ENCODE data around the gene SNRNP70. TPM values are rescaled to one million over a fixed set of nuclear protein-coding genes. Genes with fewer than 3 reads are reported as not detected.

Gene SNRNP70
- total RNA-seq, 1 experiment from 2014 or later, result 259 TPM

DNA sequence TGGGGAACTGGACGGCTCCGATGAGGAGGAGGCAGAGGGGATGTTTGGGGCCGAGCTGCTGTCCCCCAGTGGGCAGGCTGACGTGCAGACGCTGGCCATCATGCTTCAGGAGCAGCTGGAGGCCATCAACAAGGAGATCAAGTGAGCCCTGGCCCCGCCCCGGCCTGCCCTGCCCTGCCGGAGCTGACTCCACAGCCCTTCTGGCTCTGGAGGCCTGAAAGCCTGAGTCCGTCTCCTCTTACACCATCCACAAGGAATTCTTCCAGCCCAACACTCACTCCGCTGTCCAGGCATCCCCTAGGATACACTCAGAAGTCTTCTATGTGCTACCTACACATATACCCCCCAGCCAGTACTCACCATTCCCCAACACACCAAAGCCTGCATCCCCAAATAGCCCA, 51.5 kb downstream of the SNRNP70 start:
- Mint-ChIP-seq H3K27me3 (ENCODE audit: insufficient read depth, unreplicated experiment) (no peaks in the 10 kb centered on the region), H3K4me1 (ENCODE audit: low read depth, unreplicated experiment) (no peaks in the 10 kb centered on the region), H3K36me3 (ENCODE audit: insufficient read depth, unreplicated experiment) (peaks cover 21% of the 10 kb centered on the region), H3K27ac (ENCODE audit: unreplicated experiment) (no peak overlapping the region), H3K9me3 (ENCODE audit: unreplicated experiment) (no peaks in the 10 kb centered on the region), H3K4me3 (ENCODE audit: unreplicated experiment) (no peak overlapping the region)
- no peaks in the 10 kb centered on the region for H3K4me1 ChIP-seq
- TF ChIP-seq, protein P1, sequence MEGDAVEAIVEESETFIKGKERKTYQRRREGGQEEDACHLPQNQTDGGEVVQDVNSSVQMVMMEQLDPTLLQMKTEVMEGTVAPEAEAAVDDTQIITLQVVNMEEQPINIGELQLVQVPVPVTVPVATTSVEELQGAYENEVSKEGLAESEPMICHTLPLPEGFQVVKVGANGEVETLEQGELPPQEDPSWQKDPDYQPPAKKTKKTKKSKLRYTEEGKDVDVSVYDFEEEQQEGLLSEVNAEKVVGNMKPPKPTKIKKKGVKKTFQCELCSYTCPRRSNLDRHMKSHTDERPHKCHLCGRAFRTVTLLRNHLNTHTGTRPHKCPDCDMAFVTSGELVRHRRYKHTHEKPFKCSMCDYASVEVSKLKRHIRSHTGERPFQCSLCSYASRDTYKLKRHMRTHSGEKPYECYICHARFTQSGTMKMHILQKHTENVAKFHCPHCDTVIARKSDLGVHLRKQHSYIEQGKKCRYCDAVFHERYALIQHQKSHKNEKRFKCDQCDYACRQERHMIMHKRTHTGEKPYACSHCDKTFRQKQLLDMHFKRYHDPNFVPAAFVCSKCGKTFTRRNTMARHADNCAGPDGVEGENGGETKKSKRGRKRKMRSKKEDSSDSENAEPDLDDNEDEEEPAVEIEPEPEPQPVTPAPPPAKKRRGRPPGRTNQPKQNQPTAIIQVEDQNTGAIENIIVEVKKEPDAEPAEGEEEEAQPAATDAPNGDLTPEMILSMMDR (IDR thresholded peaks at IDR 0.05; ENCODE audit: insufficient read depth in 1 of 2, low read depth in 1 of 2, low read length in 1 of 2, severe bottlenecking in 1 of 2, unreplicated experiment in 1 of 2), result no peak
- ChIA-PET CTCF (interaction anchor here (1.4 kb wide), 1 partner anchor 23 kb away, joined by 3 read pairs; no protein-coding TSS in a partner anchor), POLR2A (no interaction called here)
- intact Hi-C loops (cut with micrococcal nuclease; ENCODE audit: unreplicated experiment), result no loop called here
- BruUV-seq (replicated peaks), result no TSS peak
- H3K27me3 ChIP-seq (replicated peaks; ENCODE audit: control insufficient read depth, insufficient read depth, low read length), result no peaks in the 10 kb centered on the region
- DNase-seq, result no peak
- no peaks in the 10 kb centered on the region; the same call in 1 of the 2 replicates for H3K36me3 ChIP-seq (ENCODE audit: control insufficient read depth, insufficient read depth, low read length)
- H3K4me3 ChIP-seq (ENCODE audit: low read depth, low read length), result no peak overlapping the region
- H3K9me3 ChIP-seq, result 0 out of 2 replicates have a peak, but pooled peaks cover 4% of the 10 kb centered on the region

DNA sequence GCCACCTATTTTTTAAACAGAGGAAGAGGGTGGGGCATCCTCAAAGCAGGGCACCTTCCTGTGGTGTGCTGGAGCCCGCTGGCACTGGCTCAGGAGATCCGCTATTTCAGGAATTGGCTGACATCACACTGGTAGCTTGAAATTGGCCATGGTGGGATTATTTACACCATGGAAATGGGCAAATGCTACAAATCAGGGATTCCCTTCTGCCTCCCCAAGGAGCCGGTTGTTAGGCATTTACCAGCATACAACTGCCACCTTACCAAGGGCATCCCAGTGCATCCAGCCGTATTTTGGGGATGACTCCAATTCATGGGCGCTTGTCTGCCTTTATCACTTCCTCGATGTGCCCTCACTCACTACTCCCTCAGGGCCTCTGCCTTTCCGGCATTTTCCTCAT, 55.7 kb downstream of the SNRNP70 start:
- intact Hi-C loops (cut with micrococcal nuclease; ENCODE audit: unreplicated experiment), result no loop called here
- TF ChIP-seq, protein P1 (IDR thresholded peaks at IDR 0.05; ENCODE audit: insufficient read depth in 1 of 2, low read depth in 1 of 2, low read length in 1 of 2, severe bottlenecking in 1 of 2, unreplicated experiment in 1 of 2), result no peak
- peak overlapping the region; percentile 1 for H3K4me3 Mint-ChIP-seq (ENCODE audit: unreplicated experiment)
- CTCF ChIA-PET, result no interaction called here
- no TSS peak for BruUV-seq (replicated peaks)
- no peak for DNase-seq
- no peaks in the 10 kb centered on the region for H3K27me3 ChIP-seq (replicated peaks; ENCODE audit: control insufficient read depth, insufficient read depth, low read length)
- H3K27me3 Mint-ChIP-seq (ENCODE audit: insufficient read depth, unreplicated experiment), result no peaks in the 10 kb centered on the region
- H3K4me1 Mint-ChIP-seq (ENCODE audit: low read depth, unreplicated experiment), result peaks cover 5% of the 10 kb centered on the region
- no peaks in the 10 kb centered on the region for H3K9me3 Mint-ChIP-seq (ENCODE audit: unreplicated experiment)
- no peak overlapping the region for H3K4me3 ChIP-seq (ENCODE audit: low read depth, low read length)
- no peaks in the 10 kb centered on the region for H3K9me3 ChIP-seq
- POLR2A ChIA-PET, result no interaction called here
- no peak overlapping the region for H3K27ac Mint-ChIP-seq (ENCODE audit: unreplicated experiment)
- H3K4me1 ChIP-seq, result no peaks in the 10 kb centered on the region
- H3K36me3 Mint-ChIP-seq (ENCODE audit: insufficient read depth, unreplicated experiment), result peaks cover 12% of the 10 kb centered on the region
- H3K36me3 ChIP-seq (ENCODE audit: control insufficient read depth, insufficient read depth, low read length), result peaks cover 1% of the 10 kb centered on the region; the same call in 1 of the 2 replicates

DNA sequence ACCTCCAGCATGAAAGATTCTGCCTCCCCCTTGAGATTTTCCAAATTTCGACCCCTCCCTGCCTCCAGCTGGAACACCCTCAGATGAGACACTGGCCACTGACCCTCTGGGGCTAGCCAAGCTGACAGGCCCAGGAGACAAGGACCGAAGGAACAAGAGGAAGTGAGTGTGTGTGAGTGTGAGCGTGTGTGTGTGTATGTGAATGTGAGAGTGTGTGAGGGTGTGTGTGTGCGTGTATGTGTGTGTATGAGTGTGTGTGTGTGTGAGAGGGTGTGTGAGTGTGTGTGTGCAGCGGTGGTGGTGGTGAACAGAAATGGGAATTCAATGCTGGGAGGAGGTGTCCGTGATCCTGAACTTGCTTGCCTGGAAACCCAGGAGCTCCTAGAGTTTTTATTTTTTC, 56.1 kb downstream of the SNRNP70 start:
- H3K36me3 ChIP-seq (ENCODE audit: control insufficient read depth, insufficient read depth, low read length), result peaks cover 1% of the 10 kb centered on the region; the same call in 1 of the 2 replicates
- BruUV-seq (replicated peaks), result no TSS peak
- no peaks in the 10 kb centered on the region for H3K27me3 ChIP-seq (replicated peaks; ENCODE audit: control insufficient read depth, insufficient read depth, low read length)
- Mint-ChIP-seq H3K27ac (ENCODE audit: unreplicated experiment) (no peak overlapping the region), H3K4me1 (ENCODE audit: low read depth, unreplicated experiment) (peaks cover 7% of the 10 kb centered on the region), H3K36me3 (ENCODE audit: insufficient read depth, unreplicated experiment) (peaks cover 13% of the 10 kb centered on the region), H3K9me3 (ENCODE audit: unreplicated experiment) (no peaks in the 10 kb centered on the region), H3K4me3 (ENCODE audit: unreplicated experiment) (peak overlapping the region; percentile 1), H3K27me3 (ENCODE audit: insufficient read depth, unreplicated experiment) (no peaks in the 10 kb centered on the region)
- TF ChIP-seq, protein P1 (IDR thresholded peaks at IDR 0.05; ENCODE audit: insufficient read depth in 1 of 2, low read depth in 1 of 2, low read length in 1 of 2, severe bottlenecking in 1 of 2, unreplicated experiment in 1 of 2), result no peak
- POLR2A ChIA-PET, result no interaction called here
- CTCF ChIA-PET, result no interaction called here
- no peaks in the 10 kb centered on the region for H3K9me3 ChIP-seq
- intact Hi-C loops (cut with micrococcal nuclease; ENCODE audit: unreplicated experiment), result no loop called here
- H3K4me3 ChIP-seq (ENCODE audit: low read depth, low read length), result no peak overlapping the region
- H3K4me1 ChIP-seq, result no peaks in the 10 kb centered on the region
- no peak for DNase-seq

Data from Caco-2 (cell line).